Activated CD4-positive, alpha-beta T cell treated with anti-CD3 and anti-CD28 coated beads, Interleukin-2, amount 10 ng/mL, durations not matched to agents 7 days and 5 days (primary cell): Measurements from ENCODE around the gene OLFML2B. TPM values are rescaled to one million over a fixed set of nuclear protein-coding genes. Genes with fewer than 3 reads are reported as not detected.

Source experiments
- CTCF ChIA-PET: fragments of 350-600 bp; sonication (Branson Sonifier 250); formaldehyde crosslinking; loops from one replicate; lab custom pipeline; 2021; ENCODE audit warnings: antibody characterized with exemption; lab: Charles Lee
- POLR2A ChIA-PET: fragments of 350-600 bp; sonication (Branson Sonifier 250); formaldehyde crosslinking; loops from one replicate; lab custom pipeline; 2021; ENCODE audit warnings: antibody characterized with exemption; lab: Charles Lee
- DNase-seq: peaks from one replicate; pipeline ENCODE4 v3.0.0-alpha.2; 2020
- H3K27ac Mint-ChIP-seq: one replicate; pipeline ENCODE4 v1.8.0; 2021; ENCODE audit warnings: mild to moderate bottlenecking, moderate library complexity, mixed read lengths
- H3K27me3 Mint-ChIP-seq: one replicate; pipeline ENCODE4 v1.8.0; 2021; ENCODE audit warnings: mixed read lengths
- H3K36me3 Mint-ChIP-seq: one replicate; pipeline ENCODE4 v1.8.0; 2021; ENCODE audit warnings: low read depth, mixed read lengths
- H3K4me1 Mint-ChIP-seq: one replicate; pipeline ENCODE4 v1.8.0; 2021; ENCODE audit warnings: mixed read lengths
- H3K4me3 Mint-ChIP-seq: one replicate; pipeline ENCODE4 v1.8.0; 2021; ENCODE audit warnings: mild to moderate bottlenecking, moderate library complexity, mixed read lengths
- H3K9me3 Mint-ChIP-seq: one replicate; pipeline ENCODE4 v1.8.0; 2021; ENCODE audit warnings: mixed read lengths
- total RNA-seq, 2 experiments: library from RNA; stranded (reverse); gene quantifications; one replicate each; pipeline ENCODE4 v1.2.3, GENCODE V29; 2021

Gene OLFML2B
- total RNA-seq, 2 experiments from 2014 or later = not detected

- Mint-ChIP-seq H3K27me3 (no peaks in the 10 kb centered on the region), H3K27ac (no peak overlapping the region), H3K36me3 (no peaks in the 10 kb centered on the region), H3K4me3 (no peak overlapping the region), H3K9me3 (peaks cover 3% of the 10 kb centered on the region), H3K4me1 (no peaks in the 10 kb centered on the region)
- CTCF ChIA-PET = no interaction called here
- POLR2A ChIA-PET = no interaction called here
- DNase-seq = no peak
Observed at GRCh38 chr1:161982917-161983316, 40.8 kb downstream of the OLFML2B start.

GRCh38 chr1:161982507-161982895 is 41.2 kb downstream of the OLFML2B start:
- Mint-ChIP-seq H3K27me3 (no peaks in the 10 kb centered on the region), H3K4me1 (no peaks in the 10 kb centered on the region), H3K36me3 (no peaks in the 10 kb centered on the region), H3K27ac (no peak overlapping the region), H3K4me3 (no peak overlapping the region), H3K9me3 (peaks cover 3% of the 10 kb centered on the region)
- ChIA-PET CTCF (no interaction called here), POLR2A (no interaction called here)
- no peak for DNase-seq

GRCh38 chr1:161981735-161982506 is 41.7 kb downstream of the OLFML2B start:
- Mint-ChIP-seq H3K4me1 (no peaks in the 10 kb centered on the region), H3K36me3 (no peaks in the 10 kb centered on the region), H3K27ac (no peak overlapping the region), H3K4me3 (no peak overlapping the region), H3K9me3 (no peaks in the 10 kb centered on the region), H3K27me3 (no peaks in the 10 kb centered on the region)
- CTCF ChIA-PET = no interaction called here
- POLR2A ChIA-PET = no interaction called here
- no peak for DNase-seq

- Mint-ChIP-seq H3K4me3 (no peak overlapping the region), H3K9me3 (no peaks in the 10 kb centered on the region), H3K27ac (no peak overlapping the region), H3K27me3 (no peaks in the 10 kb centered on the region), H3K36me3 (no peaks in the 10 kb centered on the region), H3K4me1 (no peaks in the 10 kb centered on the region)
- no peak for DNase-seq
- ChIA-PET POLR2A (no interaction called here), CTCF (no interaction called here)
Observed at GRCh38 chr1:161981126-161981525, 42.5 kb downstream of the OLFML2B start.

- ChIA-PET POLR2A (no interaction called here), CTCF (no interaction called here)
- no peaks in the 10 kb centered on the region for H3K9me3 Mint-ChIP-seq
- H3K36me3 Mint-ChIP-seq = no peaks in the 10 kb centered on the region
- no peak for DNase-seq
- no peak overlapping the region for H3K27ac Mint-ChIP-seq
- no peaks in the 10 kb centered on the region for H3K27me3 Mint-ChIP-seq
- no peak overlapping the region for H3K4me3 Mint-ChIP-seq
- H3K4me1 Mint-ChIP-seq = no peaks in the 10 kb centered on the region
Observed at GRCh38 chr1:161978011-161978790, 45.5 kb downstream of the OLFML2B start.

- Mint-ChIP-seq H3K27me3 (no peaks in the 10 kb centered on the region), H3K36me3 (no peaks in the 10 kb centered on the region), H3K4me1 (peaks cover 7% of the 10 kb centered on the region), H3K4me3 (no peak overlapping the region), H3K9me3 (no peaks in the 10 kb centered on the region), H3K27ac (no peak overlapping the region)
- DNase-seq = no peak
- ChIA-PET CTCF (interaction anchor here (0.9 kb wide), 1 partner anchor 12 kb away, joined by 3 read pairs; no protein-coding TSS in a partner anchor), POLR2A (no interaction called here)
Observed at GRCh38 chr1:161973924-161974845, 49.5 kb downstream of the OLFML2B start.

- DNase-seq = no peak
- no peaks in the 10 kb centered on the region for H3K27me3 Mint-ChIP-seq
- H3K36me3 Mint-ChIP-seq = peaks cover 1% of the 10 kb centered on the region
- peaks cover 7% of the 10 kb centered on the region for H3K4me1 Mint-ChIP-seq
- no peak overlapping the region for H3K4me3 Mint-ChIP-seq
- H3K27ac Mint-ChIP-seq = no peak overlapping the region
- ChIA-PET CTCF (interaction anchor here (0.5 kb wide), 1 partner anchor 8 kb away, joined by 3 read pairs; no protein-coding TSS in a partner anchor), POLR2A (no interaction called here)
- H3K9me3 Mint-ChIP-seq = no peaks in the 10 kb centered on the region
Observed at GRCh38 chr1:161972828-161973227, 50.8 kb downstream of the OLFML2B start.

- no peak for DNase-seq
- Mint-ChIP-seq H3K27ac (peak overlapping the region; percentile 54), H3K27me3 (no peaks in the 10 kb centered on the region), H3K4me1 (peaks cover 7% of the 10 kb centered on the region), H3K4me3 (no peak overlapping the region), H3K36me3 (peaks cover 12% of the 10 kb centered on the region), H3K9me3 (no peaks in the 10 kb centered on the region)
- POLR2A ChIA-PET = no interaction called here
- CTCF ChIA-PET = no interaction called here
Observed at GRCh38 chr1:161970633-161971032, 53.0 kb downstream of the OLFML2B start.

- Mint-ChIP-seq H3K36me3 (peaks cover 16% of the 10 kb centered on the region), H3K4me1 (peaks cover 7% of the 10 kb centered on the region), H3K9me3 (no peaks in the 10 kb centered on the region), H3K27ac (no peak overlapping the region), H3K27me3 (no peaks in the 10 kb centered on the region), H3K4me3 (no peak overlapping the region)
- CTCF ChIA-PET = no interaction called here
- no peak for DNase-seq
- POLR2A ChIA-PET = no interaction called here
Observed at GRCh38 chr1:161970036-161970435, 53.6 kb downstream of the OLFML2B start.

GRCh38 chr1:161966067-161966466 is 57.6 kb downstream of the OLFML2B start:
- H3K4me3 Mint-ChIP-seq = no peak overlapping the region
- no peak for DNase-seq
- no peaks in the 10 kb centered on the region for H3K27me3 Mint-ChIP-seq
- ChIA-PET CTCF (no interaction called here), POLR2A (no interaction called here)
- no peak overlapping the region for H3K27ac Mint-ChIP-seq
- peaks cover 26% of the 10 kb centered on the region for H3K4me1 Mint-ChIP-seq
- no peaks in the 10 kb centered on the region for H3K9me3 Mint-ChIP-seq
- H3K36me3 Mint-ChIP-seq = peaks cover 27% of the 10 kb centered on the region

- Mint-ChIP-seq H3K36me3 (peaks cover 39% of the 10 kb centered on the region), H3K27ac (peak overlapping the region; percentile 88), H3K4me3 (peak overlapping the region; percentile 73), H3K4me1 (peaks cover 28% of the 10 kb centered on the region), H3K27me3 (no peaks in the 10 kb centered on the region), H3K9me3 (no peaks in the 10 kb centered on the region)
- ChIA-PET CTCF (interaction anchor here (1.0 to 1.2 kb wide), 2 partner anchors 9 to 12 kb away, joined by 3 read pairs; no protein-coding TSS in a partner anchor), POLR2A (no interaction called here)
- peak; percentile 40 for DNase-seq
Observed at GRCh38 chr1:161962091-161962887, 61.4 kb downstream of the OLFML2B start.

- POLR2A ChIA-PET = no interaction called here
- Mint-ChIP-seq H3K36me3 (peaks cover 34% of the 10 kb centered on the region), H3K9me3 (peaks cover 3% of the 10 kb centered on the region), H3K4me1 (peaks cover 43% of the 10 kb centered on the region), H3K27ac (no peak overlapping the region), H3K4me3 (no peak overlapping the region), H3K27me3 (no peaks in the 10 kb centered on the region)
- CTCF ChIA-PET = interaction anchor here (1.0 kb wide), 1 partner anchor 31 kb away, joined by 3 read pairs; no protein-coding TSS in a partner anchor
- DNase-seq = no peak
Observed at GRCh38 chr1:161958425-161958824, 65.2 kb downstream of the OLFML2B start.
